Measurements from ENCODE around the gene SOX30. TPM values are rescaled to one million over a fixed set of nuclear protein-coding genes. Genes with fewer than 3 reads are reported as not detected.

SOX30 gene
- total RNA-seq, 1 donor: not detected

- Histone ChIP-seq H3K4me3 (ENCODE audit: low read length) (peak overlapping the region; percentile 42), H3K27me3 (ENCODE audit: insufficient read depth, low read length) (peaks cover 24% of the 10 kb centered on the region), H3K9me3 (ENCODE audit: low read depth, low read length) (no peaks in the 10 kb centered on the region), H3K4me1 (ENCODE audit: insufficient read depth, low read length) (peaks cover 17% of the 10 kb centered on the region)
Measured at GRCh38 chr5:157671592-157672330, 19.5 kb upstream of the SOX30 start.

GRCh38 chr5:157670662-157671591 is 18.7 kb upstream of the SOX30 start, which contains the start of gene C5orf52:
Gene C5orf52, plus strand, starts transcription at chr5:157671533. Its CDS starts 82 bp downstream, at chr5:157671615.
- Histone ChIP-seq H3K9me3 (ENCODE audit: low read depth, low read length) (no peaks in the 10 kb centered on the region), H3K4me3 (ENCODE audit: low read length) (peak within 1 kb of the TSS; percentile 42)

GRCh38 chr5:157669701-157670097 is 17.5 kb upstream of the SOX30 start:
- no peaks in the 10 kb centered on the region for H3K9me3 ChIP-seq (ENCODE audit: low read depth, low read length)
- peaks cover 23% of the 10 kb centered on the region for H3K4me1 ChIP-seq (ENCODE audit: insufficient read depth, low read length)
- H3K4me3 ChIP-seq (ENCODE audit: low read length): no peak overlapping the region
- H3K27me3 ChIP-seq (ENCODE audit: insufficient read depth, low read length): peaks cover 24% of the 10 kb centered on the region

More at GRCh38 chr5:157670662-157671591, 18.7 kb upstream of the SOX30 start, which contains the start of gene C5orf52:
- Histone ChIP-seq H3K4me1 (ENCODE audit: insufficient read depth, low read length) (peaks cover 20% of the 10 kb centered on the region), H3K27me3 (ENCODE audit: insufficient read depth, low read length) (peaks cover 24% of the 10 kb centered on the region)

GRCh38 chr5:157668356-157668755 is 16.1 kb upstream of the SOX30 start:
- Histone ChIP-seq H3K4me3 (ENCODE audit: low read length) (no peak overlapping the region), H3K4me1 (ENCODE audit: insufficient read depth, low read length) (peaks cover 23% of the 10 kb centered on the region), H3K27me3 (ENCODE audit: insufficient read depth, low read length) (peaks cover 24% of the 10 kb centered on the region), H3K9me3 (ENCODE audit: low read depth, low read length) (no peaks in the 10 kb centered on the region)

- Histone ChIP-seq H3K9me3 (ENCODE audit: low read depth, low read length) (peaks cover 9% of the 10 kb centered on the region), H3K27me3 (ENCODE audit: insufficient read depth, low read length) (peaks cover 4% of the 10 kb centered on the region), H3K4me1 (ENCODE audit: insufficient read depth, low read length) (peaks cover 10% of the 10 kb centered on the region), H3K4me3 (ENCODE audit: low read length) (no peak overlapping the region)
Measured at GRCh38 chr5:157665467-157666070, 13.3 kb upstream of the SOX30 start.

- Histone ChIP-seq H3K4me1 (ENCODE audit: insufficient read depth, low read length) (no peaks in the 10 kb centered on the region), H3K27me3 (ENCODE audit: insufficient read depth, low read length) (no peaks in the 10 kb centered on the region), H3K9me3 (ENCODE audit: low read depth, low read length) (peaks cover 23% of the 10 kb centered on the region), H3K4me3 (ENCODE audit: low read length) (no peak overlapping the region)
Measured at GRCh38 chr5:157659868-157660660, 7.8 kb upstream of the SOX30 start.

- Histone ChIP-seq H3K9me3 (ENCODE audit: low read depth, low read length) (peaks cover 23% of the 10 kb centered on the region), H3K4me3 (ENCODE audit: low read length) (no peak overlapping the region), H3K27me3 (ENCODE audit: insufficient read depth, low read length) (no peaks in the 10 kb centered on the region), H3K4me1 (ENCODE audit: insufficient read depth, low read length) (no peaks in the 10 kb centered on the region)
Measured at GRCh38 chr5:157658893-157659292, 6.7 kb upstream of the SOX30 start.

- Histone ChIP-seq H3K4me1 (ENCODE audit: insufficient read depth, low read length) (peaks cover under 1% of the 10 kb centered on the region), H3K4me3 (ENCODE audit: low read length) (no peak overlapping the region), H3K9me3 (ENCODE audit: low read depth, low read length) (peaks cover 23% of the 10 kb centered on the region)
Measured at GRCh38 chr5:157657516-157657915, 5.3 kb upstream of the SOX30 start.

GRCh38 chr5:157651623-157652376 is 438 bp downstream of the SOX30 start:
- Histone ChIP-seq H3K4me3 (ENCODE audit: low read length) (peak overlapping the region; percentile 36), H3K27me3 (ENCODE audit: insufficient read depth, low read length) (no peaks in the 10 kb centered on the region), H3K4me1 (ENCODE audit: insufficient read depth, low read length) (peaks cover 14% of the 10 kb centered on the region), H3K9me3 (ENCODE audit: low read depth, low read length) (peaks cover 2% of the 10 kb centered on the region)

More at GRCh38 chr5:157657516-157657915, 5.3 kb upstream of the SOX30 start:
- H3K27me3 ChIP-seq (ENCODE audit: insufficient read depth, low read length): no peaks in the 10 kb centered on the region

GRCh38 chr5:157650991-157651611 is 1.1 kb downstream of the SOX30 start:
- H3K9me3 ChIP-seq (ENCODE audit: low read depth, low read length): no peaks in the 10 kb centered on the region
- no peak overlapping the region for H3K4me3 ChIP-seq (ENCODE audit: low read length)
- H3K4me1 ChIP-seq (ENCODE audit: insufficient read depth, low read length): peaks cover 14% of the 10 kb centered on the region
- no peaks in the 10 kb centered on the region for H3K27me3 ChIP-seq (ENCODE audit: insufficient read depth, low read length)

- Histone ChIP-seq H3K4me3 (ENCODE audit: low read length) (no peak overlapping the region), H3K27me3 (ENCODE audit: insufficient read depth, low read length) (no peaks in the 10 kb centered on the region), H3K4me1 (ENCODE audit: insufficient read depth, low read length) (peaks cover 14% of the 10 kb centered on the region), H3K9me3 (ENCODE audit: low read depth, low read length) (no peaks in the 10 kb centered on the region)
Measured at GRCh38 chr5:157649101-157649500, 3.1 kb downstream of the SOX30 start.

GRCh38 chr5:157648275-157648990 is 3.8 kb downstream of the SOX30 start:
- Histone ChIP-seq H3K9me3 (ENCODE audit: low read depth, low read length) (no peaks in the 10 kb centered on the region), H3K4me3 (ENCODE audit: low read length) (no peak overlapping the region), H3K4me1 (ENCODE audit: insufficient read depth, low read length) (peaks cover 14% of the 10 kb centered on the region), H3K27me3 (ENCODE audit: insufficient read depth, low read length) (no peaks in the 10 kb centered on the region)

Data from mononuclear cell (primary cell).